SK-N-SH treated with all-trans-retinoic acid at 6 μM for 48 hours (cell line): ENCODE results near the gene FAM171A2.

Source experiments
- ATAC-seq: fragments of 200-7000 bp; cut with Tn5 transposase; 3 replicates; pipeline ENCODE4 v1.9.1; 2020; ENCODE audit warnings: mild to moderate bottlenecking, moderate library complexity
- ARNTL ChIP-seq: fragments of 450-650 bp; formaldehyde crosslinking; IDR thresholded peaks from 2 replicates; pipeline ENCODE4 v1.5.0; 2020; ENCODE audit warnings: low read depth, mild to moderate bottlenecking, moderate library complexity, borderline replicate concordance
- CSDC2 ChIP-seq: fragments of 250-450 bp; sonication (Bioruptor Pico); IDR thresholded peaks from 2 replicates; pipeline ENCODE4 v1.5.0; 2020; ENCODE audit warnings: mild to moderate bottlenecking, moderate library complexity
- ESRRG ChIP-seq: fragments of 250-450 bp; sonication (Bioruptor Pico); IDR thresholded peaks from 2 replicates; pipeline ENCODE4 v1.6.1; 2021; ENCODE audit warnings: mild to moderate bottlenecking
- GLIS3 ChIP-seq: fragments of 250-450 bp; sonication (Bioruptor Pico); IDR thresholded peaks from 2 replicates; pipeline ENCODE4 v1.5.0; 2020; ENCODE audit warnings: mild to moderate bottlenecking, moderate library complexity
- ISL1 ChIP-seq: fragments of 250-450 bp; sonication (Bioruptor Pico); IDR thresholded peaks from 2 replicates; pipeline ENCODE4 v2.1.2; 2022; ENCODE audit warnings: mild to moderate bottlenecking, moderate library complexity
- OSR1 ChIP-seq: fragments of 250-450 bp; sonication (Bioruptor Pico); IDR thresholded peaks from 2 replicates; pipeline ENCODE4 v1.8.0; 2022; ENCODE audit warnings: moderate library complexity, mild to moderate bottlenecking, inconsistent platforms
- POU6F1 ChIP-seq: fragments of 250-450 bp; sonication (Bioruptor Pico); IDR thresholded peaks from 2 replicates; pipeline ENCODE4 v1.8.0; 2021; ENCODE audit warnings: low read depth, mild to moderate bottlenecking, moderate library complexity, borderline replicate concordance
- PPARA ChIP-seq: fragments of 250-450 bp; sonication (Bioruptor Pico); IDR thresholded peaks from 2 replicates; pipeline ENCODE4 v1.5.0; 2020; ENCODE audit warnings: mild to moderate bottlenecking, borderline replicate concordance
- RARB ChIP-seq: fragments of 250-450 bp; sonication (Bioruptor Pico); IDR thresholded peaks from 2 replicates; pipeline ENCODE4 v1.8.0; 2021; ENCODE audit warnings: mild to moderate bottlenecking, moderate library complexity
- SNAI2 ChIP-seq: fragments of 250-450 bp; sonication (Bioruptor Pico); IDR thresholded peaks from 2 replicates; pipeline ENCODE4 v1.5.0; 2020; ENCODE audit warnings: mild to moderate bottlenecking, moderate library complexity
- TCF4 ChIP-seq: fragments of 250-450 bp; sonication (Bioruptor Pico); IDR thresholded peaks from 2 replicates; pipeline ENCODE4 v1.8.0; 2021; ENCODE audit warnings: mild to moderate bottlenecking, moderate library complexity, borderline replicate concordance
- TOX ChIP-seq: fragments of 250-450 bp; sonication (Bioruptor Pico); IDR thresholded peaks from 2 replicates; pipeline ENCODE4 v1.8.0; 2021; ENCODE audit warnings: mild to moderate bottlenecking, moderate library complexity, borderline replicate concordance
- TSHZ2 ChIP-seq: fragments of 250-450 bp; sonication (Bioruptor Pico); IDR thresholded peaks from 2 replicates; pipeline ENCODE4 v1.5.0; 2020; ENCODE audit warnings: mild to moderate bottlenecking, moderate library complexity
- ZFP3 ChIP-seq: fragments of 250-450 bp; sonication (Bioruptor Pico); IDR thresholded peaks from 2 replicates; pipeline ENCODE4 v1.5.0; 2020; ENCODE audit warnings: mild to moderate bottlenecking, moderate library complexity
- ZFP30 ChIP-seq: fragments of 450-650 bp; formaldehyde crosslinking; IDR thresholded peaks from 2 replicates; pipeline ENCODE4 v1.5.0; 2022; ENCODE audit warnings: mild to moderate bottlenecking, moderate library complexity
- ZNF70 ChIP-seq: fragments of 450-650 bp; formaldehyde crosslinking; IDR thresholded peaks from 2 replicates; pipeline ENCODE4 v1.5.0; 2020; ENCODE audit warnings: mild to moderate bottlenecking, moderate library complexity
- ZNF8 ChIP-seq: fragments of 450-650 bp; formaldehyde crosslinking; IDR thresholded peaks from 2 replicates; pipeline ENCODE4 v1.5.0; 2020; ENCODE audit warnings: mild to moderate bottlenecking, moderate library complexity
- TF ChIP-seq, protein P1 (sequence below): fragments of 250-450 bp; sonication (Bioruptor Pico); IDR thresholded peaks from 2 replicates; pipeline ENCODE4 v1.5.1; 2020; ENCODE audit warnings: low read depth, mild to moderate bottlenecking, moderate library complexity

Gene FAM171A2

GRCh38 chr17:44345454-44346026, 18.1 kb downstream of the FAM171A2 start:
- ATAC-seq: peak; percentile 56
- no peak for TF ChIP-seq GLIS3 (CRISPR knock-in tag)
- no peak for TF ChIP-seq ZNF8 (CRISPR knock-in tag)

- ATAC-seq: peak; percentile 99
Measured at GRCh38 chr17:44344939-44345453, 18.7 kb downstream of the FAM171A2 start, which contains the start of gene GRN. TSS of gene GRN (plus strand) at chr17:44345302. CDS start at chr17:44349165, 3,863 bp downstream.

GRCh38 chr17:44343510-44344209, 20.0 kb downstream of the FAM171A2 start:
- ATAC-seq: no peak
- TF ChIP-seq PPARA (CRISPR knock-in tag): no peak
- TF ChIP-seq TOX (CRISPR knock-in tag): no peak
- no peak for TF ChIP-seq ESRRG (CRISPR knock-in tag)
- TF ChIP-seq ARNTL (CRISPR knock-in tag): no peak
- TF ChIP-seq ZFP3 (CRISPR knock-in tag): no peak
- no peak for TF ChIP-seq ISL1
- TF ChIP-seq ZNF70 (CRISPR knock-in tag): no peak
- TF ChIP-seq TSHZ2 (CRISPR knock-in tag): no peak
- no peak for TF ChIP-seq OSR1
- TF ChIP-seq, protein P1, sequence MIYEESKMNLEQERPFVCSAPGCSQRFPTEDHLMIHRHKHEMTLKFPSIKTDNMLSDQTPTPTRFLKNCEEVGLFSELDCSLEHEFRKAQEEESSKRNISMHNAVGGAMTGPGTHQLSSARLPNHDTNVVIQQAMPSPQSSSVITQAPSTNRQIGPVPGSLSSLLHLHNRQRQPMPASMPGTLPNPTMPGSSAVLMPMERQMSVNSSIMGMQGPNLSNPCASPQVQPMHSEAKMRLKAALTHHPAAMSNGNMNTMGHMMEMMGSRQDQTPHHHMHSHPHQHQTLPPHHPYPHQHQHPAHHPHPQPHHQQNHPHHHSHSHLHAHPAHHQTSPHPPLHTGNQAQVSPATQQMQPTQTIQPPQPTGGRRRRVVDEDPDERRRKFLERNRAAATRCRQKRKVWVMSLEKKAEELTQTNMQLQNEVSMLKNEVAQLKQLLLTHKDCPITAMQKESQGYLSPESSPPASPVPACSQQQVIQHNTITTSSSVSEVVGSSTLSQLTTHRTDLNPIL (CRISPR knock-in tag): no peak
- TF ChIP-seq CSDC2 (CRISPR knock-in tag): no peak
- TF ChIP-seq SNAI2: no peak
- TF ChIP-seq POU6F1 (CRISPR knock-in tag): no peak
- no peak for TF ChIP-seq TCF4
- no peak for TF ChIP-seq GLIS3 (CRISPR knock-in tag)
- no peak for TF ChIP-seq RARB (CRISPR knock-in tag)
- no peak for TF ChIP-seq ZFP30

More at GRCh38 chr17:44344939-44345453, 18.7 kb downstream of the FAM171A2 start, which contains the start of gene GRN:
- TF ChIP-seq ZNF70 (CRISPR knock-in tag): no peak
- TF ChIP-seq TCF4: peak; percentile 28; the same call in 1 of the 2 replicates
- no peak for TF ChIP-seq CSDC2 (CRISPR knock-in tag)
- 0 out of 2 replicates have a peak, but pooled peaks have one; percentile 22 for TF ChIP-seq TSHZ2 (CRISPR knock-in tag)
- peak; percentile 89; the same call in 1 of the 2 replicates for TF ChIP-seq ZFP3 (CRISPR knock-in tag)
- 0 out of 2 replicates have a peak, but pooled peaks have one; percentile 30 for TF ChIP-seq SNAI2
- TF ChIP-seq PPARA (CRISPR knock-in tag): no peak
- TF ChIP-seq POU6F1 (CRISPR knock-in tag): no peak
